Renal cortical epithelial cell (primary cell): ENCODE data around the gene POLR2F. TPM values are rescaled to one million over a fixed set of nuclear protein-coding genes. Genes with fewer than 3 reads are reported as not detected.

ENCODE experiments used
- DNase-seq: peaks from one replicate; pipeline ENCODE4 v3.0.0-alpha.2; 2011; ENCODE audit warnings: low read depth
- total RNA-seq: library from RNA; depleted of rRNA; stranded (reverse); fragments of >200 nt; gene quantifications from 2 replicates; pipeline ENCODE4 v1.2.3, GENCODE V29; 2014

Gene POLR2F
- 14.2 and 37.9 TPM in 2 replicates for total RNA-seq

DNA sequence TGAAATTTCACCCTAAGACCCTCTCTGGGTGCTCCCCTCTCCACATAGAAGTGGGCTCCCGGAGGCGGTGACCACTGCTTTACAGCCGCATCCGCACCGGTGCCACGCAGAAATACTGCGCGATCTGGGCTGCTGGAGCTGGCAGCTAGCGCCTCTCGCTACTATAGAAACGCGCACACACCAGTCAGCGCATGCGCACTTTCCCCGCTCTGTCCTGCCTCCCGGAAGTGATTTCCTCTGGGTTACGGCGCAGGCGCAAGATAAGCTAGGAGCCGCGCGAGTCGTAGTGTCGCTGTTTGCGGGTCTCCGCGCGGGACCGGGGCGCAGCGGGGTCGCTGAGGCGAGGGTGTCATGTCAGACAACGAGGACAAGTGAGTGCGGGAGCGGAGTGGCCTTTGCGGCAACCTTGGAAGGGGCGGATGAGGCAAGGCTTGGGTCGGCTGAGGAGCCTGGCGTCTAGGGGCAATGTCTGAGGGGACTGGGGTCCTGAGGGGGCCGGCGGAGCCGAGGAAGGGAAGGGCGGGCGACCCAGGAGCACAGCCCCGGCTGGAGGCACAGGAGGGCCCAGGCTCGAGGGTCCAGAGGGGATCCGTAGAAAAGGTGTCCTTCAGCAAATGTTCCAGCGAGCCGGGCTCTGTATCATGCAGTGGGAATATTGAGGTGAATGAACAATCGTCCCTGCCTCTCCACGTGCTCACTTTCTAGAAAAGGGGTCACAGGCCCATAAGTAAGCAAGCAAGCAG lies at the start of gene POLR2F, which contains the start of gene C22orf23:
Gene POLR2F (plus strand): TSS at position 263 of the 743 bp plus-strand sequence. CDS start 89 bp downstream, at position 352.
Gene C22orf23 (minus strand): TSS at position 165 of the 743 bp plus-strand sequence. CDS start 452 bp downstream, outside the sequence.
- DNase-seq = peak; percentile 90

DNA sequence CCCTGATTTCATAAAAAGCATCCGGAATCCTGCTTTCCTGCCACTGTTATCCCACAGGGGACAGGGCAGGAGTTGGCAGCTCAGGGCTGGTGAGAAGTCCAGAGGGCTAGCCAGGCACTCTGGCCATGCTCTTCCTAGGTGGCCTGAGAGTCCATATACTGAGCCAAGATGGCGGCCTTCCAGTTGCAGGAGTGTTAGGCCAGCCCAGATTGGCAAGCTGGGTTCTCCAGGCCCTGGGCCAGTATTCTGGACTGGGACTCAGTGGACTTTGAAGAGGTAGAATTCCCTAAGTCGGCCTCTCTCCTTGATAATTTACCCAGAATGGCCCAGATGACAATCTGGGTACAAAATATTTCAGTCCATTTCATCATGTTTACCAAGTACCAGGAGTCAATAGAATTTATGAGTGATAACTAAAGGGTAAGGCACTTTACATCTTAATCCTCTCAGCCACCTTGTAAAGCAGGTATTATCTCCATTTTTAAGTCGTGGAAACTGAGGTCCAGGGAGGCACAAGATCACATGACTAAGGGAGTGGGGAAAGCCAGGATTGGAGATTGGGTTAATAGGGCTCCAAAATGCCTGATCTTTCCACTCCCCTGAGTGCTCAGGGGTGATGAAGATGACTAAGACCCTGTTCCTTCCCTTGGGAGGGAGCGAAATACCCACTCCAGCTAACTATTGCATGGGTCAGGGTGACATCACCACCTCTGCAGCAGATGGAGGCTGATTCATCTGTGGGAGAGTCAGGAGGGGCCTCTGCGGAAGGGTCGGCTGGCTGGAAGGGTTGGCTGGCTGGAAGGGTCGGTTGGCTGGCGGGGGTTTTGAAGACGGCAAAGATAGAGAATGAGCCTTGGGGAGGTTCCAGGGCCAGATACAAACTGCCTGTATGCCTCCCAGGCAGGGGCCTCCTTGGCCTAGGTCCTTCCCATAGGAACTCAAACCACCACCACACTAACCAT lies 48.6 kb upstream of the POLR2F start:
- peak; percentile 95 for DNase-seq

DNA sequence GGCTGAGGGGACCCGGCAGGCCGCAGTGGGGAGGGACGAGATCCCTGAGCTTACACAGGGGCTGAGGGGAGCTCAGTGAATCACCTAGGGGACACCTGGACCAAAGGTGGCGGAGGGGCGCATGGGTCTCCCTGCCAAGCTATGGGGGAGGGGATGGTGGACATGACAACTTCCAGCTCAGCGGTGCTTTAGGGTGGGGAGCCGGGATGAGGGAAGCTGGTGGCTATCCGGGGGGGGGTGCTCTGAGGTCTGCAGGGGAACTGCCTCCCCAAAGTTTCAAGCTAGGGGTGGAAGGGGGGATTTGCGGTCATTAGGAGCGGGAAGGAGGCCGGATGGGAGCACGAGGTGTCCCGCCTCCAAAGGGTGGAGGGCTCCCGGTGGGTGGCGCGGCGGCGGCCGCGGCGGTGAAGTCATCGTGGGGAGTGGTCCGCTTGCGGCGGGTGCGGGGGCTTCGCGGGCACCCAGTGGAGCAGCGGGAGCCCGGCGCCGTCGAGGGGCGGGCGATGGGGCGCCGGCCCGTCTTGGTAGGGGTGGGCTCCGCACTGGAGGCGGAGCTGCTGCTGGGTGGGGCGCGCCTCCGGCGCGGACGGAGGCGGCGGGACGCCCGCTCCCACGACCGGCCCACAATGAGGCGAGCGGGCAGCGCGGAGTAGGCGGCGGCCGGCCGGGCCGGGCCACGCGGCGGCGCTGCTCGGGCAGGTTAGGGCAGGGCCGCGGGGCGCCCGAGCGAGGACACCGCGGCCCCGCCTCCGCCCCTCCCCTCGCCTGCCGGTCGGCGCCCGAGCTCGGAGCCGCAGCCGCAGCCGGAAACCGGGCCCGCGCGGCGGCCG lies 47.8 kb upstream of the POLR2F start, which contains the start of gene MICALL1:
Gene MICALL1 (plus strand): TSS at position 764 of the 830 bp plus-strand sequence. CDS start 126 bp downstream, outside the sequence.
- DNase-seq = peak; percentile 24

DNA sequence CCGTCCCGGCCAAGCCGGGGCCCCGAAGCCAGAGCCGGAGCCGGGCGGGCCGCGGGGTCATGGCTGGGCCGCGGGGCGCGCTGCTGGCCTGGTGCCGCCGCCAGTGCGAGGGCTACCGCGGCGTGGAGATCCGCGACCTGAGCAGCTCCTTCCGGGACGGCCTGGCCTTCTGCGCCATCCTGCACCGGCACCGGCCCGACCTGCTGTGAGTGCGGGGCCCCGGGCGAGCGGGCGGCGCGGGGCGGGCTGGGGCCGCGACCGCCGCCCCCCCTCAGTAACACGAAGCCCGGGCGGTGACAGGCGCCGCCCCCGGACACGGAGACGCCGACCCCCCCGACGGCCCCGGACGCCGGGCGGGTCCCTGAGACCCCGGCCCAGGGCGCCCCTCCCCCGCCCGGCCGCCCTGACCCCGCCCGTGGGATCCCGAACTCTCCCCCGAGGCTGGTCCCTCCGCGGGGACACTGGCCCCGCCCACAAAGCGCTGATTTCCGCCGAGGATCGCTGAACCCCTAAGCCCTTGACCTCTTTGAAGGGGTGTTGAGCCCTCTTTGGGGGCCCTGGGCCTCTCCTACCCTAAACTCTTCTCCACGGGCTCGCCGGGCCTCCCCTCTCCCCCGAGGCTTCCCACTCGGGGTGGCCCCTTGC lies 47.0 kb upstream of the POLR2F start:
- no peak for DNase-seq

DNA sequence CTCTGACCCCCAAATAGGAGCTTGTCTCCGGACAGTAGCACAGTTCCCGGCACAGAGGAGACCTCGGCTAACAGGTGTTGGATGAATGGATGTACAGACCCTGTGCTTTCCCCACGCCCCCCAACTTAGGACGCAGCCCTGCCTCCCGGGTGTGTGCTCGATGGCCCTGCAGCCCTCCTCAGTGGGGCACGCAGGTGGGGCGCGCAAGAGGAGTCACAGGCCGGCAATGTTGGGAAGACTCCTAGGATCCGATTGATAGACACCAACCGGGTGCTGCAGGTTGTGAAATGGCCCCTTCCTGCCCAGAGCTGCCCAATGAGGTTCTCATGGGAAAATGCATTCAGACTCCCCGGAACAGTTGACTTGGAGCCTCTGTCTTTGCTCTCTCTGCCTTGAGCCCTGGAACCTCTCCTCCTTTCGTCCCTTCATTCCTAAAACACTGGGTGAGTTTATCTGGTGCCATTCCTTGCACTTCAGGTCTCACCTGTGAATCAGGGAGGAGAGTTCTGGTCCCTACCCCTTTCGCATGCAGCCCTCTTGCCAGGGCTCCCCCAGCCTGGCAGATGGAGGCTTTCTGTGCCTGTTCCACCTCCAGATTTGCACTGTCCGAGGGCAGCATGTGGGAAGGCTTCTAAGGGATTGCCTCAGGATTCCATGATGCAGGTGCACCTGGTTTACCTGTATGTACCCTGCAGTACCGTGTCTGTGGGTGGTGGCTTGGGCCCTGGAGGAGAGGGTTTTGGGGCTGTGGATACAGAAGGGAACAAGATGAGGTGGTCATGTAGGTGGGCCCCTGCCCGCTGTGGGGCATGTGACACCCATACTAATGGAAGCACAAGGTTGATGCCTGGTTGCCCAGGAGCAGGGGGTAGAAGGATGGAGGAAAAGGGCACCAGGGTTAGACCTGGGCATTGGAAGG lies 46.2 kb upstream of the POLR2F start:
- DNase-seq = no peak

DNA sequence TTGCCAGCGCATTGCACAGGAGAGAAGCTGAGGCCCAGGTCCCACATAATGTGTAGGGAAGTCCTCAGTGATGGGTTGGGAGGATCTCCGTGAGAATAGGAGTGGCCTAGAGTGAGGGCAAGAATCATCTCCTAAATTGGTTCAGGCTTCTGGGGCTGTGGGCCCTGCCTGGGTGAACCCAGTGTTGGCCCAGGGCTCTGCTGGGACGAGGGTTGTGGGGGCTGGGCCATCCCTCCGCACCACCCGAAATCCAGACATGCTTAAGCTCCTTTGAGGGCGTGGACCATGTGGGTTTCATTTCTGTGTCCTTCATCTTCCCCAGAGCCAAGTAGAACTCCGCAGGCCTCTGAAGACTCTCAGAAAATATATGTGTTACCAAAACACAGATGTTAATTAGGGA lies 43.7 kb upstream of the POLR2F start:
- DNase-seq = no peak

DNA sequence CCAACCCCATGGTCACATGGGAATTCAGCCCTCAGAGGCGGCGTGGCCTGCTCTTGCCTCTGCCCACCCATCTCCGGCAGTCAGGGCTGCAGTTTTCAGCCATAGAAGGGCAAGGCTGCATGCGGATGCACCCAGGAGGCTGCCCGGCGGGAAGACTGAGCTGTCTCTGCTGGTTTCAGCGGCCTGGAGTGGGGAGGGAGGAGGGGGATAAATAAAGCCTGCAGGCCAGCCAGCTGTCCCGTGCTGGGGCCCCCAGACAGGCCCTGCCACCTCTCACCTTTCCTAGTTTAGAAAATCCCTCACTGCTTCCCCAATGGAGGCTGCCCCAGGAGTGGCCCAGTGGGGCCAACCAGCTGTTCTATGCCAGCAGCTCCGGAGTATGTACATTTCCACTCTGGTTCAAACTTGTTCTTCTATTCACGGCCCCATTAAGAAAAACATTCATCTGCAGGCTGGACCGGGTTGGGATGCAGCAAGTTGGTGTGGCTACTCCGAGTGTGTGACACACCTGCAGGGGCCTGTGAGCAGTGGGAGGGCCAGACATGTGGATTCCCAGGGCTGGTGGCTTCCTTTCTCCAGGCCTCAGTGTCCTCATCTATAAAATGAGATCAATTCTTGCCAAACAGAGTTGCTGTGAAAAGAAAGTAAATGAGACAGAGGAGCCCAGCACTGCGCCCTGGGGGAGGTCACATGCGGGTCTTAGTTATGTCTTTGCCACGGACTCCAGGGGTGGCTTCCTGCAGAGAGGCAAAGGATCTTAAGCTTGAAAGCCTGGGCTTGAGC lies 42.4 kb upstream of the POLR2F start:
- peak; percentile 25 for DNase-seq

DNA sequence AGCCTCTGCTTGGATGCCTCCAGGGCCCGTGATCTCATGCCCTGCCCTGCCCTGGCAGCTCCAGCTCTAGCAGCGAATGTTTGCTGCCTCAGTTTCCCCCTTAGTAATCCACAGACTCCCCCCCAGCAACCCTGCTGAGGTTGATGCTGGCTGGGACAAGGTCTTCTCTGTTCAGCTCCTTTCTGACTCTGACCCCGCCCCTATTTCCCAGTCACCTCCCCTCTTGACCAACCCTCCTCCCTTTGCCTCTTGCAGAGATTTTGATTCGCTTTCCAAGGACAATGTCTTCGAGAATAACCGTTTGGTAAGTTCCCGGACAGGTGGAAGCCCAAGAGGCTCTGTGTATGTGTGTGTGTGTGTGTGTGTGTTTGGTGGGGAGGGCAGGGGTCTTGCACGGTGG lies 41.8 kb upstream of the POLR2F start:
- no peak for DNase-seq

DNA sequence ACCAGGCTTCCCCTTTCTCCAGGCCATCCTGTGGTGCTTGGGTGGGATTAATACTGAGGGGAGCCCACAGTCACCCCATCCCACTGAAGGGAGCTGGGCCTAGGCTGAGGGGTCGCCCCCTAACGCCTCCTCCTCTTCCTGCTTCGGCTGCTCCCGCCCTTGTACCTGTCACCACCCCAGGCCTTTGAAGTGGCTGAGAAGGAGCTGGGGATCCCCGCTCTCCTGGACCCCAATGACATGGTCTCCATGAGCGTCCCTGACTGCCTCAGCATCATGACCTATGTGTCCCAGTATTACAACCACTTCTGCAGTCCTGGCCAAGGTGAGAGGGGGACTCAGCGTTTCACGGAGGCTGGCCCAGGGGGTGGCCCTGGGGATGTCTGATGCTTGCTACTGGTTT lies 41.3 kb upstream of the POLR2F start:
- no peak for DNase-seq

DNA sequence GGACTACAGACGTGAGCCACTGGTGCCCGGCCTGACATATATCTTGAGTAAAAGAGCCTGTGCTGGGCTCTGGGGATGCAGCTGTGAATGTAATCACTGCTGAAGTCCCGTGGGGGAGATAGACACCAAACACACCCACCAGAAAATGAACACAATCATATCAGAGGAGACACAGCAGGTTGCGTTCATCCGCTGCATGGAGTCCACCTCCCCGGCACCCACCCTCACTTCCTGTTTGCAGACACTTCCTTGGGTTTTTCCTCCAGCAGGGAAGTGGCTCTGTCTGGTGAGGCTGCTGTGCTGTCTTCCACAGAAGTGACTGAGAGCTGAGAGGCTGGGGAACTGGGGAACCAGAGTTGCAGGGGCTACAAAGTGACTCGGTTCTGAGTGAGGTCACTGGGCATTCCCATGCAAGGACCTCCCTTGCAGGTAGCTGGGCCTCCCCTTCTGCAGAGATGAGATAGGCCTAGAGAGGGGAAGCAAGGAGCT lies 40.2 kb upstream of the POLR2F start:
- DNase-seq = no peak

DNA sequence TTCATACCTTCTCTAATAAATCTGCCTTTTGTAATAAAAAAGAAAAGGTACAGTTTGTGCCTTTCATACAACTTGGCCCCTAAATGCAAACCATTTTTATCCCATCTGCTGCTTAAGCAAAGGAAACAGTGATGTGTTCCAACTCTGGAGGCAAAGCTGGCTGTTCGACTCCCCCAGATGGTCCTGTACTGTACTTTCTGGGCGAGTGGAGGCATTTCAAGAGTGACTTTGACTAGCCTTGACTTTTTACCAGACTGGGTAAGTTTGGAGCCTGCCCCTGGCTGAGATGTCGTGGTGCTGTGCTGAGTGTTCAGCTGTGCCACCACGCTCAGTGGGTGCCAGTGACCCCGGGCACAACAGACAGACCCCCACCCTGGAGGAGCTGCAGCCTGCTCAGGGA lies 37.2 kb upstream of the POLR2F start:
- no peak for DNase-seq

DNA sequence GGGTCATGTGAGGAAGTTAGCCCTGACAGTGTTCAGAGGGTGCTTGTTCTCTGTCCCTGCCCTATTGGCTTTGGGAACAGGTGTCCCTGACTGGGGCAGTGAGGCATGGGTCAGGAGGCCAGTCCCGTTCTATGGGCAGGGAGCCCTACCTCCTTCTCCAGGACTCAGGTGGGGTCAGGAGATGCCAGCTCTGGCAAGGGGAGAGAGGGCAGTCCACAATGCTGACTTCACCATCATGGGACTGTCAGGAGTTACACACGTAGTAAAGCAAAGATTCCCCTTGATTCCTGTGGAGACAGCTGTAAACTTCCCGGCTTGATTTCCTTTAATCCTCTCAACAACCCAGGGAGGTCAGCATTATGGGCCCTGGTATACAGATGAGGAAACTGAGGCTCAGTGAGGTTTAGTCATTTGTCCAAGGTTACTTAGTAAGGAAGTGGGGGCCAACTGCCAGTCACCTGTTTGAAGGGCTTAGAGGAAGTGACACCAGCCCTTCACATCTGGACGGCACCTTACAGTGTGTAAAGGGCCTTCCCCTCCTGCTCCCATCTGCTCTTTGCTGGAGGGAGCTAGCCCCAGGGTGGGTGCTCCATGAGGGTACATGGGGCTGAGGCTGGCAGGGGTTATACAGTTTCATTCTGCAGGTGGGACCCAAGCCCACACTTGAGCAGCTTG lies 35.5 kb upstream of the POLR2F start:
- no peak for DNase-seq

DNA sequence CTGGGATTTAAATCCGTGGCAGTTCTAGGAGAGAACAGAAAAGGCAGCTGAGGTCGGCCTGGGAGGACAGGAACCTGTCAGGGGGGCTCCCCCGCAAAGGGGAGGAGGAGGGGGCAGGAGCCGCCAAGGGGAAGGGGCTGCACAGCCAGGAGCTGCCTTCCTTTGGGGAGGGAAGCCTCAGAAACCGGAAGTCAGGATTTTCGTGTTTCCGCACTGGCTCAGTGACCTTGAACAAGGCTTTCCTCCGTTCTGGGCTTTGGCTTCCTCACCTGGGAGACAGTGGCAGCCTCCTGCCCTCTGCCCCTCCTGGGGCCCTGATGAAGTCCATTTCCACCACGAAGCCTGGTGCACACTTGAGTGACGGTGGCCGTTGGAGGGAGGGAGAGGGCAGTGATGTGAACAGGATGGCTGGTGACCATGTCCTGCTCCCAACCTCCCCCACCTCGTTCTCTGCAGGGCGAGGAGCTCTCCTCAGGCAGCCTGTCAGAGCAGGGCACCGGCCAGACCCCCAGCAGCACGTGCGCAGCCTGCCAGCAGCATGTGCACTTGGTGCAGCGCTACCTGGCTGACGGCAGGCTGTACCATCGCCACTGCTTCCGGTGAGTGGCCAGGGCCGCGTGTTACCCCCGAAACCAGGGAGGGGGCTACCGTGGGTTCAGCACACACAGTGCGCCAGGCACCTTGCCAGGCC lies 34.8 kb upstream of the POLR2F start:
- no peak for DNase-seq

DNA sequence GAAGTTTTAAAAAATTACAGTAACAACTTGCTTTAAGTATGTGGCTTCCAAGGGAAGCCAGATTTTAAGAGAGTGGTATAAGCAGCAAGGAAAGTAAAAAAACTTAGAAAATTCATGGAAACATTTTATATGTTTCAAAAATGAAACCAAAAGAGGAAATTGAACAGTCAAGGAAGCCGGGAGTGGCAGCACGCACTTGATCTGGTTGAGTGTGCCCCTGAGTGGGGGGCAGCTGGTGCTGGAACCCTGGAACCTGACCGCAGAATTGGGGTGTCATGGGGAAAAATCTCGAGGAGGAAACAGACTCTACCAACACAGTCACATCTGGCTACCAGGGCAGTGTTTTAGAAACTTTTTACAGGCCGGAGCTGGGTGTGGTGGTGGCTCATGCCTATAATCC lies 33.4 kb upstream of the POLR2F start:
- no peak for DNase-seq

DNA sequence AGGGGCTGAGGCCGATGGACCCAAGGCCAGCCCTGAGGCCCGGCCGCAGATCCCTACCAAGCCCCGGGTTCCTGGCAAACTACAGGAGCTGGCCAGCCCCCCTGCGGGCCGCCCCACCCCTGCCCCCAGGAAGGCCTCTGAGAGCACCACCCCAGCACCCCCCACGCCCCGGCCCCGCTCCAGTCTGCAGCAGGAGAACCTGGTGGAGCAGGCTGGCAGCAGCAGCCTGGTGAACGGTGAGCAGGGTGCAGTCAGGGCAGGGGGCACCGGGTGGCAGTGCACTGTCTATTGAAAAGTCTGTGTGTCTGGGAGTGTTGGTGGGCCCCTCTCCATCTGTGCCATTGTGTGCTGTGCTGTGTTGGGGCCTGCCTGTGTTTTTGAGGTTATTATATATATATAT lies 31.3 kb upstream of the POLR2F start:
- DNase-seq = no peak

DNA sequence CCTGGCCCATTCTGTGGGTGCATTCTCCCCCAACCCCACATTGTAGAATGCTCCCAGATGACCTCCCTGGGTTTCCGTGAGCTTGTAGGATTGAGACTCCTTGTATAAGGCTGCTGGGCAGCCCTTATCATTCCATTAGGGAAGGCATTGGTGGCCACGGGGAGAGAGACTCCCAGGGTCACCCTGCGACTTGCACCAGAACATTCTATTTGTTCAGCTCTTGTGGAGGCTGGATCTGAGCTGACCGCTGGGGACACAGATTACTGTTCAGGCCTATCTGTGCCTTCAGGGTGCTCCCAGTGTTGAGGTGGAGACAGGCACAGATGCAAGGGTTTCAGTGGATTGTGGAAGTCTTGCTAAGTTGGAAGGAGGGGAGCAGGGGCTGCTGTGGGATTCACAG lies 29.6 kb upstream of the POLR2F start:
- DNase-seq = no peak

DNA sequence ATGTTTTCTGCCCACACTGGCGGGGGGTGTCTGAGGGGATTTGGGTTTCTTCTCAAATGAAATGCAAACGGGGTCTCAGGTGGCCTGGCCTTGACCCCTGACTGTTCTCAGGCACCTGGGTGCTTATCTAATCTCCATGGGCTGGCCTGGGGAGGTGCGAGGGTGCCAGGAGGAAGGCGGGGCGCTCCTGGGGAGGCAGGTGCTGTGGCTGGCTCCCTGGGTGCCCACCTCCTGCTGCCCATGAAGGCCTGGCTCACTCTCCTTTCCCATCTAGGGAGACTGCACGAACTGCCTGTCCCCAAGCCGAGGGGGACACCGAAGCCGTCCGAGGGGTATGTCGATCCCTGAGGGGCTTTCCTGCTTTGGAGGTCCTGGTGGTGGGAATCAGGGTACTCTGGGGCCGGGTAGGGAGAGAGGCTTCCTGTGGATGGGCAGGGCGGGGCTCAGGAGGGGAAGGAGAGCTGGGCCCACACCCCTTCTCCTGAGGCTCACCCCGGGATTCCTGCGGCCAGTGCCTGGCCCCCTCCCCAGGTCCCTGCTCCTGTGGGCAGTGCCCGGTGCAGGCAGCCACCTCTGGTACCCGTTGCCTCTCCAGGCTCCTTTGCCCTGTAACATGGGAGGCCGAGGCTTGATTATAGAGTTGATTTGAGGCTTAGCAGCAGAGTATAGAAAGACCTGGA lies 29.0 kb upstream of the POLR2F start:
- DNase-seq = no peak
